ENCODE measurements around the gene PMM2.
A peak's percentile ranks its signal among the peaks of the same experiment; 100 is the strongest.
"Not testable (repeated sequence)": the region's sequence is repeated elsewhere in the genome, so short reads cannot be mapped to it uniquely, and the experiment has no call there.

PMM2 gene

GRCh38 chr16:8826278-8826879, 28.7 kb downstream of the PMM2 start:
- Histone ChIP-seq H3K36me3 (ENCODE audit: control insufficient read depth, low read depth, low read length) (peaks cover 27% of the 10 kb centered on the region), H3K4me1 (ENCODE audit: control insufficient read depth, low read depth, low read length) (peaks cover 23% of the 10 kb centered on the region), H3K27ac (ENCODE audit: low read length) (no peak overlapping the region), H3K9ac (ENCODE audit: low read length) (no peak overlapping the region), H3K9me3 (ENCODE audit: control insufficient read depth, low read depth, low read length) (no peaks in the 10 kb centered on the region), H3K4me3 (ENCODE audit: low read length) (no peak overlapping the region), H3K27me3 (ENCODE audit: control insufficient read depth, insufficient read depth, low read length) (no peaks in the 10 kb centered on the region)

- no peak overlapping the region for H3K9ac ChIP-seq (ENCODE audit: low read length)
- no peaks in the 10 kb centered on the region for H3K9me3 ChIP-seq (ENCODE audit: control insufficient read depth, low read depth, low read length)
- H3K27ac ChIP-seq (ENCODE audit: low read length), result no peak overlapping the region
- no peaks in the 10 kb centered on the region for H3K27me3 ChIP-seq (ENCODE audit: control insufficient read depth, insufficient read depth, low read length)
- H3K36me3 ChIP-seq (ENCODE audit: control insufficient read depth, low read depth, low read length), result peaks cover 26% of the 10 kb centered on the region
- H3K4me1 ChIP-seq (ENCODE audit: control insufficient read depth, low read depth, low read length), result peaks cover 28% of the 10 kb centered on the region
- no peak overlapping the region for H3K4me3 ChIP-seq (ENCODE audit: low read length)
These were observed 31.0 kb downstream of the PMM2 start for GRCh38 chr16:8828541-8829165.

GRCh38 chr16:8831450-8831849, 33.8 kb downstream of the PMM2 start:
- H3K27me3 ChIP-seq (ENCODE audit: control insufficient read depth, insufficient read depth, low read length), result no peaks in the 10 kb centered on the region
- H3K4me3 ChIP-seq (ENCODE audit: low read length), result peak overlapping the region; percentile 23
- peaks cover 32% of the 10 kb centered on the region for H3K4me1 ChIP-seq (ENCODE audit: control insufficient read depth, low read depth, low read length)
- H3K27ac ChIP-seq (ENCODE audit: low read length), result peak overlapping the region; percentile 89
- peaks cover 13% of the 10 kb centered on the region for H3K36me3 ChIP-seq (ENCODE audit: control insufficient read depth, low read depth, low read length)
- peak overlapping the region; percentile 80 for H3K9ac ChIP-seq (ENCODE audit: low read length)
- no peaks in the 10 kb centered on the region for H3K9me3 ChIP-seq (ENCODE audit: control insufficient read depth, low read depth, low read length)

- Histone ChIP-seq H3K36me3 (ENCODE audit: control insufficient read depth, low read depth, low read length) (peaks cover 13% of the 10 kb centered on the region), H3K27ac (ENCODE audit: low read length) (peak overlapping the region; percentile 89), H3K27me3 (ENCODE audit: control insufficient read depth, insufficient read depth, low read length) (no peaks in the 10 kb centered on the region), H3K9ac (ENCODE audit: low read length) (peak overlapping the region; percentile 80), H3K4me3 (ENCODE audit: low read length) (peak overlapping the region; percentile 23), H3K4me1 (ENCODE audit: control insufficient read depth, low read depth, low read length) (peaks cover 32% of the 10 kb centered on the region), H3K9me3 (ENCODE audit: control insufficient read depth, low read depth, low read length) (no peaks in the 10 kb centered on the region)
These were observed 34.5 kb downstream of the PMM2 start for GRCh38 chr16:8831871-8832716.

- Histone ChIP-seq H3K9me3 (ENCODE audit: control insufficient read depth, low read depth, low read length) (no peaks in the 10 kb centered on the region), H3K4me1 (ENCODE audit: control insufficient read depth, low read depth, low read length) (peaks cover 32% of the 10 kb centered on the region), H3K27me3 (ENCODE audit: control insufficient read depth, insufficient read depth, low read length) (no peaks in the 10 kb centered on the region), H3K4me3 (ENCODE audit: low read length) (peak overlapping the region; percentile 20), H3K9ac (ENCODE audit: low read length) (peak overlapping the region; percentile 80), H3K27ac (ENCODE audit: low read length) (peak overlapping the region; percentile 89), H3K36me3 (ENCODE audit: control insufficient read depth, low read depth, low read length) (peaks cover 13% of the 10 kb centered on the region)
These were observed 35.1 kb downstream of the PMM2 start for GRCh38 chr16:8832717-8833105.

- H3K4me3 ChIP-seq (ENCODE audit: low read length); H3K27me3 ChIP-seq (ENCODE audit: control insufficient read depth, insufficient read depth, low read length); H3K9me3 ChIP-seq (ENCODE audit: control insufficient read depth, low read depth, low read length); H3K27ac ChIP-seq (ENCODE audit: low read length); H3K36me3 ChIP-seq (ENCODE audit: control insufficient read depth, low read depth, low read length); H3K9ac ChIP-seq (ENCODE audit: low read length): not testable (repeated sequence)
- peaks cover 14% of the 10 kb centered on the region for H3K4me1 ChIP-seq (ENCODE audit: control insufficient read depth, low read depth, low read length)
These were observed 39.2 kb downstream of the PMM2 start for GRCh38 chr16:8836797-8837196.

- H3K4me3 ChIP-seq (ENCODE audit: low read length); H3K36me3 ChIP-seq (ENCODE audit: control insufficient read depth, low read depth, low read length); H3K27ac ChIP-seq (ENCODE audit: low read length); H3K27me3 ChIP-seq (ENCODE audit: control insufficient read depth, insufficient read depth, low read length); H3K9ac ChIP-seq (ENCODE audit: low read length); H3K9me3 ChIP-seq (ENCODE audit: control insufficient read depth, low read depth, low read length); H3K4me1 ChIP-seq (ENCODE audit: control insufficient read depth, low read depth, low read length): not testable (repeated sequence)
These were observed 40.0 kb downstream of the PMM2 start for GRCh38 chr16:8837594-8837993.

- H3K4me1 ChIP-seq (ENCODE audit: control insufficient read depth, low read depth, low read length); H3K9me3 ChIP-seq (ENCODE audit: control insufficient read depth, low read depth, low read length); H3K36me3 ChIP-seq (ENCODE audit: control insufficient read depth, low read depth, low read length); H3K4me3 ChIP-seq (ENCODE audit: low read length); H3K27ac ChIP-seq (ENCODE audit: low read length); H3K27me3 ChIP-seq (ENCODE audit: control insufficient read depth, insufficient read depth, low read length); H3K9ac ChIP-seq (ENCODE audit: low read length): not testable (repeated sequence)
These were observed 44.4 kb downstream of the PMM2 start for GRCh38 chr16:8842016-8842415.

GRCh38 chr16:8843296-8843695, 45.7 kb downstream of the PMM2 start:
- not testable (repeated sequence) for H3K9me3 ChIP-seq (ENCODE audit: control insufficient read depth, low read depth, low read length); H3K27me3 ChIP-seq (ENCODE audit: control insufficient read depth, insufficient read depth, low read length); H3K36me3 ChIP-seq (ENCODE audit: control insufficient read depth, low read depth, low read length); H3K27ac ChIP-seq (ENCODE audit: low read length); H3K4me1 ChIP-seq (ENCODE audit: control insufficient read depth, low read depth, low read length); H3K4me3 ChIP-seq (ENCODE audit: low read length); H3K9ac ChIP-seq (ENCODE audit: low read length)

- H3K36me3 ChIP-seq (ENCODE audit: control insufficient read depth, low read depth, low read length), result peaks cover 27% of the 10 kb centered on the region
- H3K27me3 ChIP-seq (ENCODE audit: control insufficient read depth, insufficient read depth, low read length), result no peaks in the 10 kb centered on the region
- H3K9ac ChIP-seq (ENCODE audit: low read length), result no peak overlapping the region
- H3K4me1 ChIP-seq (ENCODE audit: control insufficient read depth, low read depth, low read length), result no peaks in the 10 kb centered on the region
- H3K9me3 ChIP-seq (ENCODE audit: control insufficient read depth, low read depth, low read length), result no peaks in the 10 kb centered on the region
- no peak overlapping the region for H3K27ac ChIP-seq (ENCODE audit: low read length)
- H3K4me3 ChIP-seq (ENCODE audit: low read length), result no peak overlapping the region
These were observed 48.2 kb downstream of the PMM2 start for GRCh38 chr16:8845699-8846298.

GRCh38 chr16:8846401-8846932, 48.8 kb downstream of the PMM2 start:
- Histone ChIP-seq H3K27ac (ENCODE audit: low read length) (no peak overlapping the region), H3K36me3 (ENCODE audit: control insufficient read depth, low read depth, low read length) (peaks cover 31% of the 10 kb centered on the region), H3K4me1 (ENCODE audit: control insufficient read depth, low read depth, low read length) (no peaks in the 10 kb centered on the region), H3K9ac (ENCODE audit: low read length) (no peak overlapping the region), H3K4me3 (ENCODE audit: low read length) (no peak overlapping the region), H3K27me3 (ENCODE audit: control insufficient read depth, insufficient read depth, low read length) (no peaks in the 10 kb centered on the region), H3K9me3 (ENCODE audit: control insufficient read depth, low read depth, low read length) (no peaks in the 10 kb centered on the region)
